Esophagus muscularis mucosa (tissue), 4 donors: ENCODE results near the gene PTPRN.

Experiments used
- EP300 ChIP-seq: sonication (generic); formaldehyde crosslinking; IDR thresholded peaks from one replicate; pipeline ENCODE4 v1.6.1; 2017; ENCODE audit warnings: antibody characterized with exemption
- POLR2A ChIP-seq: fragments of 450-650 bp; IDR thresholded peaks from one replicate; pipeline ENCODE4 v1.6.1; 2017; ENCODE audit warnings: antibody characterized with exemption, moderate library complexity, mild to moderate bottlenecking, low read depth
- POLR2AphosphoS5 ChIP-seq, 2 donors: sonication (generic); formaldehyde crosslinking; IDR thresholded peaks; one replicate each; pipeline ENCODE4 v1.6.1; 2017; ENCODE audit warnings: antibody characterized with exemption in 2 of 2
- TF ChIP-seq, protein P1 (sequence below), 3 experiments: fragments of 200-600 bp in 2 of 3; fragments of 450-650 bp in 1 of 3; sonication (generic) in 2 of 3; IDR thresholded peaks; one replicate each; pipeline ENCODE4 v1.5.1; 2017 to 2019; ENCODE audit warnings: antibody characterized with exemption in 3 of 3, mild to moderate bottlenecking in 2 of 3, moderate library complexity in 1 of 3

DNA sequence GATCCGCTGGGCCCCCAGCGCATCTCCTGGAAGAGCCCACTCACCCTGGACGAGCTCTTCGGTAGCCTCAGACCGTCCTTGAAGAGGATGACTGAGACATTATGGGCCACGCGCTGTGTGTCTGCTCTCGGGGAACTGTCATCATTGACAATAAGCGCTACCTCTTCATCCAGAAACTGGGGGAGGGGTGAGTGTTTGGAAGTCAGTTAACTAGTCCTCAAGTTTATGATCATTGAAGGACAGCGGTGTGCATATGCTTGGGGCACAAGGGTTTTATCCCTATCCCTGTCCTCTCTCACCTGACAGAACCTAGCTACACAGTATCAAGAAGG, 63.3 kb downstream of the PTPRN start:
- TF ChIP-seq, protein P1, sequence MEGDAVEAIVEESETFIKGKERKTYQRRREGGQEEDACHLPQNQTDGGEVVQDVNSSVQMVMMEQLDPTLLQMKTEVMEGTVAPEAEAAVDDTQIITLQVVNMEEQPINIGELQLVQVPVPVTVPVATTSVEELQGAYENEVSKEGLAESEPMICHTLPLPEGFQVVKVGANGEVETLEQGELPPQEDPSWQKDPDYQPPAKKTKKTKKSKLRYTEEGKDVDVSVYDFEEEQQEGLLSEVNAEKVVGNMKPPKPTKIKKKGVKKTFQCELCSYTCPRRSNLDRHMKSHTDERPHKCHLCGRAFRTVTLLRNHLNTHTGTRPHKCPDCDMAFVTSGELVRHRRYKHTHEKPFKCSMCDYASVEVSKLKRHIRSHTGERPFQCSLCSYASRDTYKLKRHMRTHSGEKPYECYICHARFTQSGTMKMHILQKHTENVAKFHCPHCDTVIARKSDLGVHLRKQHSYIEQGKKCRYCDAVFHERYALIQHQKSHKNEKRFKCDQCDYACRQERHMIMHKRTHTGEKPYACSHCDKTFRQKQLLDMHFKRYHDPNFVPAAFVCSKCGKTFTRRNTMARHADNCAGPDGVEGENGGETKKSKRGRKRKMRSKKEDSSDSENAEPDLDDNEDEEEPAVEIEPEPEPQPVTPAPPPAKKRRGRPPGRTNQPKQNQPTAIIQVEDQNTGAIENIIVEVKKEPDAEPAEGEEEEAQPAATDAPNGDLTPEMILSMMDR (IDR thresholded peaks at IDR 0.05) = no peak
- no peak for TF ChIP-seq POLR2A
- no peak for TF ChIP-seq POLR2AphosphoS5 (IDR thresholded peaks at IDR 0.05)
- no peak for TF ChIP-seq EP300
